Cardiac muscle cell (in vitro differentiated cells and primary cell): ENCODE results near the gene RTN1. TPM values are rescaled to one million over a fixed set of nuclear protein-coding genes. Genes with fewer than 3 reads are reported as not detected.

Experiments used
- DNase-seq, 2 donors: peaks; one replicate each; pipeline versions ENCODE4 v3.0.0 to v3.0.0-alpha.2; 2010 to 2017; ENCODE audit warnings: low read depth in 1 of 2, low spot score in 1 of 2
- H3K27ac ChIP-seq: fragments of 200-600 bp; sonication (generic); 2 replicates; pipeline ENCODE4 v1.5.1; 2016
- H3K27me3 ChIP-seq: fragments of 200-600 bp; sonication (generic); 2 replicates; pipeline ENCODE4 v1.6.0; 2016; ENCODE audit warnings: control low read depth
- H3K36me3 ChIP-seq: fragments of 200-600 bp; sonication (generic); 2 replicates; pipeline ENCODE4 v1.5.1; 2016; ENCODE audit warnings: control low read depth
- H3K4me1 ChIP-seq: fragments of 200-600 bp; sonication (generic); 2 replicates; pipeline ENCODE4 v1.8.1; 2017; ENCODE audit warnings: low read depth, mild to moderate bottlenecking, mixed run types
- H3K4me3 ChIP-seq: fragments of 200-600 bp; sonication (generic); 2 replicates; pipeline ENCODE4 v1.5.1; 2016; ENCODE audit warnings: mild to moderate bottlenecking
- H3K9me3 ChIP-seq: fragments of 200-600 bp; sonication (generic); 2 replicates; pipeline ENCODE4 v1.5.1; 2017; ENCODE audit warnings: low read depth, mild to moderate bottlenecking, control low read depth
- CTCF ChIP-seq: IDR thresholded peaks from 2 replicates; pipeline ENCODE4 v1.5.1; 2012; ENCODE audit warnings: low read depth, mild to moderate bottlenecking, low read length
- polyA plus RNA-seq: library from polyadenylated mRNA; unstranded; fragments of >200 nt; fragmentation: Nextera tagmentation; extraction: Ambion mirVana; gene quantifications from 2 replicates; pipeline ENCODE4 v1.2.1, GENCODE V29; 2016
- total RNA-seq: library from RNA; depleted of rRNA; stranded (reverse); fragments of >200 nt; gene quantifications from 2 replicates; pipeline ENCODE4 v1.2.3, GENCODE V29; 2016

Gene RTN1
- total and polyA plus RNA-seq, 2 experiments from 2014 or later, result 1.5 to 3.4 TPM

GRCh38 chr14:59913187-59913586 is 42.6 kb upstream of the RTN1 start:
- H3K27ac ChIP-seq, result no peak overlapping the region
- TF ChIP-seq CTCF, result no peak

GRCh38 chr14:59912443-59912842 is 41.9 kb upstream of the RTN1 start:
- Histone ChIP-seq H3K27me3 (no peaks in the 10 kb centered on the region), H3K4me1 (no peaks in the 10 kb centered on the region), H3K27ac (no peak overlapping the region), H3K9me3 (no peaks in the 10 kb centered on the region), H3K4me3 (no peak overlapping the region), H3K36me3 (no peaks in the 10 kb centered on the region)
- no peak for DNase-seq
- no peak for TF ChIP-seq CTCF

More at GRCh38 chr14:59913187-59913586, 42.6 kb upstream of the RTN1 start:
- no peak for DNase-seq
- Histone ChIP-seq H3K36me3 (no peaks in the 10 kb centered on the region), H3K4me3 (no peak overlapping the region), H3K9me3 (no peaks in the 10 kb centered on the region), H3K27me3 (no peaks in the 10 kb centered on the region), H3K4me1 (no peaks in the 10 kb centered on the region)

- Histone ChIP-seq H3K4me3 (no peak overlapping the region), H3K27ac (no peak overlapping the region), H3K36me3 (no peaks in the 10 kb centered on the region), H3K27me3 (no peaks in the 10 kb centered on the region), H3K4me1 (no peaks in the 10 kb centered on the region), H3K9me3 (no peaks in the 10 kb centered on the region)
- no peak for DNase-seq
- TF ChIP-seq CTCF, result no peak
Observed at GRCh38 chr14:59905188-59905587, 34.6 kb upstream of the RTN1 start.

GRCh38 chr14:59904184-59904583 is 33.6 kb upstream of the RTN1 start:
- no peaks in the 10 kb centered on the region for H3K27me3 ChIP-seq
- H3K4me3 ChIP-seq, result no peak overlapping the region
- no peaks in the 10 kb centered on the region for H3K4me1 ChIP-seq
- no peaks in the 10 kb centered on the region for H3K36me3 ChIP-seq
- no peaks in the 10 kb centered on the region for H3K9me3 ChIP-seq
- no peak for DNase-seq
- no peak overlapping the region for H3K27ac ChIP-seq
- TF ChIP-seq CTCF, result no peak

- no peak for TF ChIP-seq CTCF
- Histone ChIP-seq H3K4me3 (no peak overlapping the region), H3K9me3 (no peaks in the 10 kb centered on the region), H3K27ac (no peak overlapping the region), H3K27me3 (no peaks in the 10 kb centered on the region), H3K4me1 (no peaks in the 10 kb centered on the region), H3K36me3 (no peaks in the 10 kb centered on the region)
- DNase-seq, result no peak
Observed at GRCh38 chr14:59900556-59900955, 30.0 kb upstream of the RTN1 start.
